GM10847 (cell line): ENCODE data around the gene B4GALT2.

Source experiments
- POLR2A ChIP-seq: IDR thresholded peaks from 2 replicates; pipeline ENCODE4 v1.6.1; 2011; ENCODE audit not compliant: insufficient read length; ENCODE audit errors: extremely low read depth

The B4GALT2 gene

GRCh38 chr1:44031252-44032169, 52.5 kb downstream of the B4GALT2 start, which contains the start of gene SLC6A9:
Gene SLC6A9, minus strand, starts transcription at chr1:44031462. Its CDS starts 7,185 bp downstream, at chr1:44024277.
- no peak for TF ChIP-seq POLR2A

GRCh38 chr1:44032170-44032790, 53.3 kb downstream of the B4GALT2 start:
- TF ChIP-seq POLR2A: no peak

GRCh38 chr1:44033041-44033575, 54.1 kb downstream of the B4GALT2 start:
- TF ChIP-seq POLR2A: no peak

GRCh38 chr1:44033756-44034155, 54.7 kb downstream of the B4GALT2 start:
- TF ChIP-seq POLR2A: no peak

GRCh38 chr1:44034423-44034822, 55.4 kb downstream of the B4GALT2 start:
- no peak for TF ChIP-seq POLR2A

- no peak for TF ChIP-seq POLR2A
Measured at GRCh38 chr1:44034976-44035716, 56.1 kb downstream of the B4GALT2 start.

GRCh38 chr1:44035726-44036408, 56.9 kb downstream of the B4GALT2 start:
- TF ChIP-seq POLR2A: no peak

GRCh38 chr1:44036409-44037139, 57.6 kb downstream of the B4GALT2 start:
- no peak for TF ChIP-seq POLR2A

- no peak for TF ChIP-seq POLR2A
Measured at GRCh38 chr1:44037154-44037553, 58.1 kb downstream of the B4GALT2 start.

- TF ChIP-seq POLR2A: no peak
Measured at GRCh38 chr1:44038876-44039657, 60.1 kb downstream of the B4GALT2 start.

- TF ChIP-seq POLR2A: no peak
Measured at GRCh38 chr1:44040418-44040817, 61.4 kb downstream of the B4GALT2 start.
